Activated naive CD4-positive, alpha-beta T cell treated with anti-CD3 and anti-CD28 coated beads, Interleukin-2, amount 50 U/mL, for 72 hours (primary cell): ENCODE data around the gene FREY1. TPM values are rescaled to one million over a fixed set of nuclear protein-coding genes. Genes with fewer than 3 reads are reported as not detected.

Experiments used
- ATAC-seq, 2 donors: fragments of 150-1000 bp; cut with Tn5 transposase; 2 replicates each; pipeline ENCODE4 v1.10.0; 2021; ENCODE audit warnings: mild to moderate bottlenecking in 2 of 2, moderate library complexity in 2 of 2
- DNase-seq, 2 donors: peaks; one replicate each; pipeline ENCODE4 v3.0.0; 2021 to 2022; ENCODE audit warnings: low spot score in 2 of 2
- H3K27ac Mint-ChIP-seq, 2 donors: one replicate each; pipeline ENCODE4 v1.8.0; 2022; ENCODE audit warnings: mild to moderate bottlenecking in 2 of 2, mixed read lengths in 2 of 2
- H3K36me3 Mint-ChIP-seq, 2 donors: one replicate each; pipeline ENCODE4 v1.8.0; 2022; ENCODE audit warnings: mixed read lengths in 2 of 2
- H3K9me3 Mint-ChIP-seq, 2 donors: one replicate each; pipeline ENCODE4 v1.8.0; 2022; ENCODE audit warnings: mixed read lengths in 2 of 2
- total RNA-seq, 2 donors: library from RNA; stranded (reverse); gene quantifications; one replicate each; pipeline ENCODE4 v1.2.3, GENCODE V29; 2022

FREY1 gene
- total RNA-seq, 2 donors from 2014 or later: 0.64 to 0.91 TPM

DNA sequence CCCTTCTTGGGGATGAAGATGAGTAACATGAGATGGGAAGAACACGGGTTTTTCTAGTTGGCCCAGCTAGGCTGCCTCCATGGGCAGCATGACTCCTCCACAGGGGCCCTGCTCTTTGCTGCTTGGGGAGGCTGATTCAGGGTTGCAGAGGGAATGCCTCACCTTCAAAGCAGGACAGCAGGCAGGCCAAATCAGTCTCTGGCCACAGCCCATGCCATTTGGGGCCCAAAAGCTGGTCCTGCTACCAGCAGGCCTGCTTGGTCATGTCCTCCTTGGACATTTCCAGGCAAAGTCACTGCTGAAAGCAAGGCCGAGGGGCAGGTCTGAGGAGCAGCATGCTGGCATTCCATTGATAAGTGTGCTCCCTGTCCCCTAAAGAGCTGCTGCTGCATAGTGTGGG is 35.4 kb downstream of the FREY1 start:
- Mint-ChIP-seq H3K36me3 (peaks cover 0 to 11% of the 10 kb centered on the region in 2 donors), H3K9me3 (no peaks in the 10 kb centered on the region), H3K27ac (peak overlapping the region in 1 of 2 donors; percentile 14)
- ATAC-seq (no peak), DNase-seq (no peak)

GRCh38 chr11:45870706-45871105 is 36.4 kb downstream of the FREY1 start:
- Mint-ChIP-seq H3K27ac (no peak overlapping the region), H3K9me3 (no peaks in the 10 kb centered on the region), H3K36me3 (peaks cover 0 to 11% of the 10 kb centered on the region in 2 donors)
- ATAC-seq (no peak), DNase-seq (no peak)

DNA sequence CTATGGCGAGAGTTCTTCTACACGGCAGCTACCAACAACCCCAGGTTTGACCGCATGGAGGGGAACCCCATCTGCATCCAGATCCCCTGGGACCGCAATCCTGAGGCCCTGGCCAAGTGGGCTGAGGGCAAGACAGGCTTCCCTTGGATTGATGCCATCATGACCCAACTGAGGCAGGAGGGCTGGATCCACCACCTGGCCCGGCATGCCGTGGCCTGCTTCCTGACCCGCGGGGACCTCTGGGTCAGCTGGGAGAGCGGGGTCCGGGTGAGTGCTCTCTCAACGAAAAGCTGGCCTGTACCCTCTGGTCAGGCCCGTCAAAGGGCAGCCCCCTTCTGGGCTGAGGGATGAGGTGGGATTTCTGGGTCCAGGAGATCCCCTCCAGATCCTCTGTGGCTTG is 37.5 kb downstream of the FREY1 start:
- no peak overlapping the region for H3K27ac Mint-ChIP-seq
- H3K36me3 Mint-ChIP-seq: peaks cover 0 to 5% of the 10 kb centered on the region in 2 donors
- DNase-seq: no peak
- H3K9me3 Mint-ChIP-seq: no peaks in the 10 kb centered on the region
- no peak for ATAC-seq

- no peak overlapping the region for H3K27ac Mint-ChIP-seq
- H3K36me3 Mint-ChIP-seq: peaks cover 0 to 6% of the 10 kb centered on the region in 2 donors
- H3K9me3 Mint-ChIP-seq: no peaks in the 10 kb centered on the region
- ATAC-seq (no peak), DNase-seq (no peak)
These were observed 43.0 kb downstream of the FREY1 start for GRCh38 chr11:45864041-45864440.

DNA sequence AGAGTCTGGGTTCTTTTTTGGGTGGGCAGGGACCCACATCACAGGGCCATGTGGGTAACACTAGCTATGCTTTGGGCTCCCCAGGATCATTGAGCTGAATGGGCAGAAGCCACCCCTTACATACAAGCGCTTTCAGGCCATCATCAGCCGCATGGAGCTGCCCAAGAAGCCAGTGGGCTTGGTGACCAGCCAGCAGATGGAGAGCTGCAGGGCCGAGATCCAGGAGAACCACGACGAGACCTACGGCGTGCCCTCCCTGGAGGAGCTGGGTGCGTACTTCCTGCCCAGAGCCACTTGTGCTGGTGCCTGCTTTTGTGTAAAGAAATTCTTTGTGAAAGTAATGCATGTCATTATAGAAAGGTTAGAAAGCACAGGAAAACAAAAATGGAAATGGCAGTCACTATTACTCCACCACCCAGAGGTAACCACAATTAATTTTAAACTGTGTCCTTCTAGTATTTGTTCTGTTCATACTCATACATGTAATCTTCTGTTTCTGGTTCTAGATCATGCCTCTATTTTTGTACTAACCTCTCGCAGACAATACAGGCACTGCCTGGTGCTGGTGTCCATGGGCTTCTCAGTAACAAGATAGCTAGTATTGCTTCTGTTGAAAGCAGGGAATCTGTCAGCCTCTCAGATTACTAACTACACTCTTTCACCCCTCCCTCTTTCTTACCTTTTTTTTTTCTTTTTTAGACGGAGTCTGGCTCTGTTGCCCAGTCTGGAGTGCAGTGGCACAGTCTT is 46.1 kb downstream of the FREY1 start:
- no peak overlapping the region for H3K27ac Mint-ChIP-seq
- H3K36me3 Mint-ChIP-seq: peaks cover 0 to 6% of the 10 kb centered on the region in 2 donors
- DNase-seq (no peak), ATAC-seq (no peak)
- no peaks in the 10 kb centered on the region for H3K9me3 Mint-ChIP-seq

DNA sequence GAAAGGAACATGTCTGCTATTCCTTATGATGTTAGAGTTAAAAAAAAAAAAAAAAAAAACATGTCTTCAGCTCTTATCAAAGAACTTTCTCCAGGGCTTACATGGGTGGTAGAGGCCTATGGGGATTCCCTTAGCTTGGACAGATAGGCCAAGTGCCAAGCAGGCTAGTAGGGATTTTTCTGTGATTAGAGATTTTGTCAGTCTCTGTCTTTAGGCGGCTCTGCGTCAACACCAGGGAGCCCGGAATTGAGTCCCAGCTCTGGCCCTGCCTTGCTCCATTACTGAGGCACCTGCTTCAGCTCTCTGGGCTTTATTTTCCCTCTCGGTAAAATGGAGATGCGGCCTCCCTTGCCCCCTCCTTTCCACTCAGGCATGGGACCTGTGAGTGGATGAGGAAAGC is 46.7 kb downstream of the FREY1 start:
- ATAC-seq (no peak), DNase-seq (no peak)
- H3K36me3 Mint-ChIP-seq: peaks cover 0 to 6% of the 10 kb centered on the region in 2 donors
- no peak overlapping the region for H3K27ac Mint-ChIP-seq
- H3K9me3 Mint-ChIP-seq: no peaks in the 10 kb centered on the region

DNA sequence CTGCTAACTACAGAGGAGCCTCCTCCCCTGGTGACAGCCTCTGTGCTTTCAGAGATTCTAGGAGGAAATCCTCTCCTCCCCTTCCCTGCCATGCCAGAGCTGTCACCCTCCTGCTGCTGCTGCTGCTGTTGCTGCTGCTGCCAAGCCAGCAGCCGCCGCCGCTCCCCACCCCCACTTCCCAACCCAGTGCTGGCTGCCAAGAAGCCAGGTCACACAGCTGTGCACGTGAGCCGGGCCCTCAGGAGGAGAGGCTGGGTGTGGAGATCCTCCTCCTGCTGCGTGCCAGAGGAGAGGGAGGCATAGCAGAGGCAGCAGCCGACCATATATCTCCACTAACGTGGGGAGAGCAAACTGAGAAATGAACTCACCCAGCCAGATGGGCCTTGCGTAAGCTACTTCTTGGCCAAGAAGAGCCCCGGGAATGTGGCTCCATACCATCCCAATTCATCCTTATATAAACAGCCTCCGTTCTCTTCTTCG is 47.4 kb downstream of the FREY1 start:
- DNase-seq (no peak), ATAC-seq (no peak)
- Mint-ChIP-seq H3K27ac (peak overlapping the region in 1 of 2 donors; percentile 52), H3K9me3 (no peaks in the 10 kb centered on the region), H3K36me3 (peaks cover 0 to 6% of the 10 kb centered on the region in 2 donors)

DNA sequence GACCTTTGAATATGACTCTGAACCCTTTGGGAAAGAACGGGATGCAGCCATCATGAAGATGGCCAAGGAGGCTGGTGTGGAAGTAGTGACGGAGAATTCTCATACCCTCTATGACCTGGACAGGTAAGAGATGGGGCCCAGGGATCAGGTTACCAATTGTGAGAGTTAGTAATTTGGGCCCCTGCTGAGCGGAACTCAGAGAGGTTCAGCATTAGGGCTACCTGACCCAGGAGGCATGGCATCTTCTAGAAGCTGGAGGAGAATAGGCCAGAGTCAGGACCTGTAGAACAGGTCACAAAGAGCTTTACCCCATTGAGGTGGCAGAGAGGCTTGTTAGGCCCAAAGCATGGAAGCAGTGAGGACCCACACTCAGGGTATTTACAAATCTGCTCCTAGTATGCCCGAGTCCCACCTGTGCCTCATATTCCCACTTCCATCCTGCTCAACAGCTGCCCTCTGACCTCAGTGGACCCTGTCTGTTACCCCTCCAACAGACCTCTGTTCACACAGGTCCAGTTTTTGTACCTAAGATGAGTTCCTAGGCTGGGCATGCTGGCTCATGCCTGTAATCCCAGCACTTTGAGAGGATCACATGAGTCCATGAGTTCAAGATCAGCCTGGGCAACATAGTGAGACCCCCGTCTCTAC is 48.2 kb downstream of the FREY1 start:
- DNase-seq (no peak), ATAC-seq (no peak)
- no peaks in the 10 kb centered on the region for H3K9me3 Mint-ChIP-seq
- H3K27ac Mint-ChIP-seq: peak overlapping the region in 1 of 2 donors; percentile 52
- peaks cover 0 to 6% of the 10 kb centered on the region in 2 donors for H3K36me3 Mint-ChIP-seq

- Mint-ChIP-seq H3K36me3 (peaks cover 0 to 3% of the 10 kb centered on the region in 2 donors), H3K27ac (no peak overlapping the region), H3K9me3 (no peaks in the 10 kb centered on the region)
- ATAC-seq: peak in 1 of 2 donors; percentile 71
- no peak for DNase-seq
These were observed 49.1 kb downstream of the FREY1 start for GRCh38 chr11:45857961-45858474.

Other genes starting within 250 kb of the FREY1 start
- gene CHST1, start 241.6 kb downstream of the FREY1 start, total RNA-seq: under 1 TPM in 1 of 2 donors, not detected in 1; 0.18 TPM
- 10 to 100 TPM in 1 of 2 donors, 1 to 10 TPM in 1; 7.9 to 10.8 TPM for gene SLC35C1, start 102.1 kb downstream of the FREY1 start, total RNA-seq
- 10 to 100 TPM; 14.0 to 31.4 TPM for gene CRY2, start 59.8 kb downstream of the FREY1 start, total RNA-seq
- under 1 TPM; 0.23 to 0.57 TPM for gene MAPK8IP1, start 21.6 kb downstream of the FREY1 start, total RNA-seq
- gene PEX16, start 10.6 kb upstream of the FREY1 start, total RNA-seq: 10 to 100 TPM; 33.9 to 39.4 TPM
- gene LARGE2, start 15.4 kb upstream of the FREY1 start, total RNA-seq: 1 to 10 TPM in 1 of 2 donors, under 1 TPM in 1; 0.62 to 1.1 TPM
- 10 to 100 TPM; 53.0 to 54.6 TPM for gene PHF21A, start 214.2 kb upstream of the FREY1 start, total RNA-seq